Osteocyte (in vitro differentiated cells): Measurements from ENCODE around the gene C22orf42. TPM values are rescaled to one million over a fixed set of nuclear protein-coding genes. Genes with fewer than 3 reads are reported as not detected.
A peak's percentile ranks its signal among the peaks of the same experiment; 100 is the strongest.
"Not testable (repeated sequence)": the region's sequence is repeated elsewhere in the genome, so short reads cannot be mapped to it uniquely, and the experiment has no call there.

Experiments used
- DNase-seq: peaks from one replicate; pipeline ENCODE4 v3.0.0; 2021; ENCODE audit warnings: mixed read lengths; ENCODE audit not compliant: unreplicated experiment; ENCODE audit errors: extremely low spot score
- H3K27ac Mint-ChIP-seq: one replicate; pipeline ENCODE4 v1.8.0; 2021; ENCODE audit warnings: mild to moderate bottlenecking, mixed read lengths; ENCODE audit not compliant: unreplicated experiment
- H3K27me3 Mint-ChIP-seq: one replicate; pipeline ENCODE4 v1.8.0; 2021; ENCODE audit warnings: mixed read lengths; ENCODE audit not compliant: unreplicated experiment
- H3K36me3 Mint-ChIP-seq: one replicate; pipeline ENCODE4 v1.8.0; 2021; ENCODE audit warnings: mixed read lengths; ENCODE audit not compliant: unreplicated experiment
- H3K4me1 Mint-ChIP-seq: one replicate; pipeline ENCODE4 v1.8.0; 2021; ENCODE audit warnings: mixed read lengths; ENCODE audit not compliant: unreplicated experiment
- H3K4me3 Mint-ChIP-seq: one replicate; pipeline ENCODE4 v1.8.0; 2021; ENCODE audit warnings: mild to moderate bottlenecking, moderate library complexity, mixed read lengths; ENCODE audit not compliant: unreplicated experiment
- H3K9me3 Mint-ChIP-seq: one replicate; pipeline ENCODE4 v1.8.0; 2021; ENCODE audit warnings: mixed read lengths; ENCODE audit not compliant: unreplicated experiment
- CTCF ChIP-seq: fragments of 200-600 bp; sonication (generic); IDR thresholded peaks from 2 replicates; pipeline ENCODE4 v1.5.0; 2021; ENCODE audit warnings: antibody characterized with exemption, mild to moderate bottlenecking, moderate library complexity
- total RNA-seq: library from RNA; stranded (reverse); gene quantifications from 2 replicates; pipeline ENCODE4 v1.2.1, GENCODE V29; 2021

C22orf42 gene
- total RNA-seq, 1 donor from 2014 or later: not detected

DNA sequence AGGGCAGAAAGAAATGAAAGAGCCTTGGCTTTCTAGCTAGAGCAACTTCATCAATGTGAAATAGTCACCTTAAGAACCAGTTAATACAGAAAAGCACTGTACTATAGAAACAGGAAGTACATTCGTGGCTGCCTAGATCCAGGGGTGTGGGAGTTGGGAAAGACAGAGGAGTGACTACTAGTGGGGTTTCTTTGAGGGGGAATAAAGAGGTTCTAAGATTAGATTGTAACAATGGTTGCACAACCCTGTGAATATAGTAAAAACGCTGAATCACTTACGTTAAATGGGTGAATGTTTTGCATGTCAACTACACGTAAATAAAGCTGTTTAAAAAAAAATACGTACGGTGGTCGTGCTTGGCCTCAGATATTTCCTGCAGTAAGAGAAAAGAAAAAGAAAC lies 8.5 kb downstream of the C22orf42 start:
- H3K27ac Mint-ChIP-seq, H3K36me3 Mint-ChIP-seq, H3K4me1 Mint-ChIP-seq, DNase-seq, H3K4me3 Mint-ChIP-seq, H3K9me3 Mint-ChIP-seq, H3K27me3 Mint-ChIP-seq: not testable (repeated sequence)

- not testable (repeated sequence) for H3K36me3 Mint-ChIP-seq, H3K27ac Mint-ChIP-seq, H3K27me3 Mint-ChIP-seq, H3K4me1 Mint-ChIP-seq, H3K9me3 Mint-ChIP-seq, H3K4me3 Mint-ChIP-seq
- peak; percentile 23 for DNase-seq
Observed at GRCh38 chr22:32148372-32148771, 10.7 kb downstream of the C22orf42 start.

GRCh38 chr22:32147128-32147527 lies 12.0 kb downstream of the C22orf42 start:
- not testable (repeated sequence) for H3K27me3 Mint-ChIP-seq, H3K36me3 Mint-ChIP-seq, H3K27ac Mint-ChIP-seq, H3K9me3 Mint-ChIP-seq, H3K4me1 Mint-ChIP-seq, H3K4me3 Mint-ChIP-seq
- DNase-seq: peak; percentile 40

DNA sequence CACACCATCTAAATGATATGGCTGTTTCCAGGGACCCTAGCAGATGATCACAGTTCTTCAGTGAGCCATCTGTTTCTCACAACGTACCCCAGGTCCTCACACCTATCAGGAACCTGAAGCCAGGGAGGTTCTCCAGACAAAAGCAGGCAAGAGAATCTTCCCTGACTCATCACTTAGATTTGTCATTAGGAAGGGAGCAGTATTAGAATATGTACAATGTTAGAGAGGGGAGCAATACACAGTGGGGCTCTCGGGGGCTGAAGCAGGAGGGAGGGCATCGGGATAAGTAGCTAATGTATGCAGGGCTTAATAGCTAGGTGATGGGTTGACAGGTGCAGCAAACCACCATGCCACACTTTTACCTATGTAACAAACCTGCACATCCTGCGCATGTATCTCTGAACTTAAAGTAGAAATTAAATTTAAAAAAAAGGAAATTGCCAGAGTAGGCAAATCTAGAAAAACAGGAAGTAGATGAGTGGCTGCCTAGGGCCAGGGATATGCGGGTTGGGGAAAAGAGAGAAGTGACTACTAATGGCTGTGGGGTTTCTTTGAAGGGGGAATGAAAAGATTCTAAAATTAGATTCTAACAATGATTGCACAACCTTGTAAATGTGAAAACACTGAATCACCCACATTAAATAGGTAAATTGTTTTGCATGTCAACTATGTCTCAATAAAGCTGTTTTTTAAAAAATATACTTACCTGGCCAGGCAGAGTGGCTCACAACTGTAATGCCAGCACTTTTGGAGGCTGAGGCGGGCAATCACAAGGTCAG lies 14.4 kb downstream of the C22orf42 start:
- peaks cover 3% of the 10 kb centered on the region for H3K9me3 Mint-ChIP-seq
- H3K27ac Mint-ChIP-seq: no peak overlapping the region
- H3K27me3 Mint-ChIP-seq: peaks cover 4% of the 10 kb centered on the region
- no peaks in the 10 kb centered on the region for H3K4me1 Mint-ChIP-seq
- H3K36me3 Mint-ChIP-seq: no peaks in the 10 kb centered on the region
- no peak for TF ChIP-seq CTCF
- no peak overlapping the region for H3K4me3 Mint-ChIP-seq
- DNase-seq: peak; percentile 10

- Mint-ChIP-seq H3K9me3 (peaks cover 3% of the 10 kb centered on the region), H3K27ac (no peak overlapping the region), H3K27me3 (peaks cover 15% of the 10 kb centered on the region), H3K4me1 (no peaks in the 10 kb centered on the region), H3K36me3 (no peaks in the 10 kb centered on the region), H3K4me3 (no peak overlapping the region)
- no peak for DNase-seq
- TF ChIP-seq CTCF: no peak
Observed at GRCh38 chr22:32142600-32142999, 16.5 kb downstream of the C22orf42 start.

DNA sequence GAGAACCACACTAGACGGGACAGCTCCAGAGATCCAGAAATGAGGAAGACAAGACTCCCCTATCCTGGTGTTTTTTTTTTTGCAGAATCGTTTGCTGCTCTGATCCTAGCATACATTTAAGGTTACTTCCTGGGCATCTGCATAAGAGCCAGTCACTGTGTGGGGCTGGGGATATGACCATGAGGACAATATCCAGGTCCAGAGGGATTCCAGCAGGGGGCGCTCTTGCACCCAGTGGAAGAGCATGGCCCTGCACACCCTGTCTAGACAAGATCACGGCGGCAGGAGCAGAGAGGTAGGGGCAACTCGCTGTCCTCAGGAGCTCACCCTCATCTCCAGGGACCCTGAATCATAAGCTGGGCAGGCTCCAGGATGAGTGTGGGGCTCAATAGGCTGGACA lies 18.4 kb downstream of the C22orf42 start:
- peak; percentile 26 for TF ChIP-seq CTCF
- not testable (repeated sequence) for H3K27ac Mint-ChIP-seq, DNase-seq, H3K4me3 Mint-ChIP-seq, H3K9me3 Mint-ChIP-seq, H3K36me3 Mint-ChIP-seq, H3K4me1 Mint-ChIP-seq
- H3K27me3 Mint-ChIP-seq: peaks cover 15% of the 10 kb centered on the region

GRCh38 chr22:32138576-32138975 lies 20.5 kb downstream of the C22orf42 start:
- H3K36me3 Mint-ChIP-seq, DNase-seq, H3K27ac Mint-ChIP-seq, H3K4me1 Mint-ChIP-seq, H3K9me3 Mint-ChIP-seq, H3K4me3 Mint-ChIP-seq: not testable (repeated sequence)
- H3K27me3 Mint-ChIP-seq: peaks cover 15% of the 10 kb centered on the region

GRCh38 chr22:32137731-32138324 lies 21.3 kb downstream of the C22orf42 start:
- H3K4me3 Mint-ChIP-seq, H3K4me1 Mint-ChIP-seq, H3K27ac Mint-ChIP-seq, H3K9me3 Mint-ChIP-seq, H3K36me3 Mint-ChIP-seq: not testable (repeated sequence)
- DNase-seq: peak; percentile 56
- peaks cover 15% of the 10 kb centered on the region for H3K27me3 Mint-ChIP-seq

DNA sequence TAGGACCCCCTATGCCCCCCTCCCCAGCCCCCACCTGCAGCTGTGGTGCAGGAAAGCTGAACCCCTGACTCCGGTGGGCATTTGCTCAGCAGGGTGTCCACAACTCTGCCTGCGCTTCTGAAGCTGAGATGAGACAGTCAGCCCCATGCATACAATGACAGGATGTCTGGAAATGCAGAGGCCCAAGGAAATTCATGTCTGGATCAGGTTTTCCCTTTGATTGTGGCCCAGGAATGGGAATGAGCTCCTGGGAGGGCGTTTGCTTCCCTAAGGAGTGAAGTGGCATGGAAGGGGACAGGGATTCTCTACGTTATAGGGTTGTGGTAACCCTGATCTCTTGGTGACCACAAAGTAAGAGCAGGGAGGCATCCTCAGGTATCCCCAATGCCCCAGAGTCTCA lies 22.2 kb downstream of the C22orf42 start:
- H3K4me1 Mint-ChIP-seq, H3K36me3 Mint-ChIP-seq, H3K9me3 Mint-ChIP-seq, H3K27ac Mint-ChIP-seq, H3K4me3 Mint-ChIP-seq: not testable (repeated sequence)
- peaks cover 12% of the 10 kb centered on the region for H3K27me3 Mint-ChIP-seq
- peak; percentile 53 for DNase-seq
